Endothelial cell (in vitro differentiated cells): ENCODE results near the gene RMND5B. TPM values are rescaled to one million over a fixed set of nuclear protein-coding genes. Genes with fewer than 3 reads are reported as not detected.

Experiments
- DNase-seq: peaks from one replicate; pipeline ENCODE4 v3.0.0; 2021; ENCODE audit warnings: low spot score
- H3K27ac Mint-ChIP-seq: one replicate; pipeline ENCODE4 v1.8.0; 2021; ENCODE audit warnings: mixed read lengths, inconsistent platforms; ENCODE audit not compliant: unreplicated experiment
- H3K27me3 Mint-ChIP-seq: one replicate; pipeline ENCODE4 v1.8.0; 2021; ENCODE audit warnings: mild to moderate bottlenecking, moderate library complexity, mixed read lengths, inconsistent platforms; ENCODE audit not compliant: unreplicated experiment
- H3K36me3 Mint-ChIP-seq: one replicate; pipeline ENCODE4 v1.8.0; 2021; ENCODE audit warnings: mild to moderate bottlenecking, low read depth, mixed read lengths, inconsistent platforms; ENCODE audit not compliant: unreplicated experiment
- H3K4me1 Mint-ChIP-seq: one replicate; pipeline ENCODE4 v1.8.0; 2021; ENCODE audit warnings: mild to moderate bottlenecking, mixed read lengths, inconsistent platforms; ENCODE audit not compliant: unreplicated experiment
- H3K4me3 Mint-ChIP-seq: one replicate; pipeline ENCODE4 v1.8.0; 2021; ENCODE audit warnings: mild to moderate bottlenecking, mixed read lengths, inconsistent platforms; ENCODE audit not compliant: unreplicated experiment
- H3K9me3 Mint-ChIP-seq: one replicate; pipeline ENCODE4 v1.8.0; 2021; ENCODE audit warnings: mixed read lengths, inconsistent platforms; ENCODE audit not compliant: unreplicated experiment
- CTCF ChIP-seq: fragments of 200-600 bp; sonication (generic); IDR thresholded peaks from one replicate; pipeline ENCODE4 v1.5.0; 2021; ENCODE audit warnings: antibody characterized with exemption; ENCODE audit not compliant: unreplicated experiment
- total RNA-seq: library from RNA; stranded (reverse); fragmentation: NEBNext Ultra II Directional; extraction: Animal tissue kit (Norgen Biotek cat#: 25700); gene quantifications from one replicate; pipeline ENCODE4 v1.2.1, GENCODE V29; 2021; ENCODE audit not compliant: unreplicated experiment

RMND5B gene
- total RNA-seq, 1 donor from 2014 or later, result 70.4 TPM

- H3K4me3 Mint-ChIP-seq, result no peak overlapping the region
- H3K9me3 Mint-ChIP-seq, result no peaks in the 10 kb centered on the region
- peaks cover 1% of the 10 kb centered on the region for H3K27me3 Mint-ChIP-seq
- TF ChIP-seq CTCF, result no peak
- no peaks in the 10 kb centered on the region for H3K36me3 Mint-ChIP-seq
- H3K4me1 Mint-ChIP-seq, result peaks cover 9% of the 10 kb centered on the region
- H3K27ac Mint-ChIP-seq, result peak overlapping the region; percentile 74
- DNase-seq, result no peak
Observed at GRCh38 chr5:178103612-178104011, 27.2 kb upstream of the RMND5B start.

DNA sequence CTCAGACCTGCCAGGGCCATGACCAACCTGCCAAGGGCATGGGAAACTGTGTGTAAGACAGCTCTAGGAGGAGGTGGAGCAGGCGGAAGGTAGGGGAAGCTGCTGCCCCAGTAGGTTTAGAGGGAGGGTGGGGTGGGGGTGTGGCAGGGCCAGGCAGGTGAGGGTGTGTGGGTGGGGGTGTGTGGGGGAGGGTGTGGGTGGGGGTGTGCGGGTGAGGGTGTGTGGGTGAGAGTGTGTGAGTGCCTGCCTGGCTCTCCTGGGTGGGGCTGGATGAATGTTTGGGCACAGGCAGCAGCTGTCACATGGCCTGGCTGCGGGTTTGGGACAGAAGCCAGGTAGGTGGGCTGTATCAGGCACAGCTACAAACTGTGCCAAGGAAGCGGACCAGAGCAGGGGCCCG is 26.3 kb upstream of the RMND5B start:
- H3K9me3 Mint-ChIP-seq, result no peaks in the 10 kb centered on the region
- TF ChIP-seq CTCF, result no peak
- no peaks in the 10 kb centered on the region for H3K36me3 Mint-ChIP-seq
- H3K4me3 Mint-ChIP-seq, result no peak overlapping the region
- no peak overlapping the region for H3K27ac Mint-ChIP-seq
- H3K4me1 Mint-ChIP-seq, result peaks cover 9% of the 10 kb centered on the region
- no peak for DNase-seq
- peaks cover 1% of the 10 kb centered on the region for H3K27me3 Mint-ChIP-seq

GRCh38 chr5:178106086-178106485 is 24.7 kb upstream of the RMND5B start:
- no peak for DNase-seq
- TF ChIP-seq CTCF, result no peak
- H3K36me3 Mint-ChIP-seq, result no peaks in the 10 kb centered on the region
- peaks cover 9% of the 10 kb centered on the region for H3K4me1 Mint-ChIP-seq
- no peaks in the 10 kb centered on the region for H3K9me3 Mint-ChIP-seq
- peaks cover 1% of the 10 kb centered on the region for H3K27me3 Mint-ChIP-seq
- H3K27ac Mint-ChIP-seq, result no peak overlapping the region
- no peak overlapping the region for H3K4me3 Mint-ChIP-seq

GRCh38 chr5:178106556-178107239 is 24.1 kb upstream of the RMND5B start:
- Mint-ChIP-seq H3K4me1 (peaks cover 9% of the 10 kb centered on the region), H3K9me3 (no peaks in the 10 kb centered on the region), H3K4me3 (no peak overlapping the region), H3K36me3 (no peaks in the 10 kb centered on the region), H3K27me3 (peaks cover 1% of the 10 kb centered on the region), H3K27ac (no peak overlapping the region)
- no peak for TF ChIP-seq CTCF
- no peak for DNase-seq

DNA sequence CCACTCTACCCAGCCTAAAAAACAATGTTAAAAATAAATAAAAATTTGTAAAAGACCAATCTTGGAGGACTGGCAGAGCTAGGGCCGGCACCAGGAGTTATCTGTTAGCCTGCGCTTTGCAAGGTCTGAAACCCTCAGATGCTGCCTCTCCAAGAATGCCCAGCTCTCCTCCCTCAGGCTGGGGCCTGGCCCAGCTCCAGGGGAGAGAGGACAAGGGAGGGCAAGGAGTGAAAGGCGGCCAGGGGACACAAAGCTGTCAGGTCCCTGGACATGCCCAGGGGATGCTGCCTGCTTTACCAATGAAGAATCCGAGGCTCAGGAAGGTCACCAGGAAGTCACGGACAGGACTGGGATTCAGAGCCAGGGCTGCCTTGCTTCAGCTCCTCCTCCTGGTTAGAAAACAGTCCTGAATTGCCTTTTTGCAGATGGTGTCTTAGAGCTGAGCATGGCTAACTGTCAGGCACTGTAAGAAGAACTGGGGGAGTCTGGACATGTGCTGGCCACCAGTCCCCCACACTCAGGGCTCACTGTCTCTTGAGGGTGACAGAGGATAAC is 23.0 kb upstream of the RMND5B start:
- Mint-ChIP-seq H3K36me3 (peaks cover 8% of the 10 kb centered on the region), H3K4me1 (peaks cover 13% of the 10 kb centered on the region), H3K27me3 (peaks cover 4% of the 10 kb centered on the region), H3K27ac (no peak overlapping the region), H3K4me3 (no peak overlapping the region), H3K9me3 (no peaks in the 10 kb centered on the region)
- DNase-seq, result no peak
- TF ChIP-seq CTCF, result no peak
